Measurements from ENCODE around the gene OR5T2. TPM values are rescaled to one million over a fixed set of nuclear protein-coding genes. Genes with fewer than 3 reads are reported as not detected.

The OR5T2 gene
- total and polyA plus RNA-seq, 5 donors from 2014 or later = not detected

- DNase-seq (no peak), ATAC-seq (ENCODE audit: low read depth in 2 of 2) (no peak)
- H3K4me3 Mint-ChIP-seq = no peak overlapping the region
- no peaks in the 10 kb centered on the region for H3K27me3 Mint-ChIP-seq
- Histone ChIP-seq H3K27ac (ENCODE audit: insufficient read depth, low read length, poor library complexity, severe bottlenecking) (no peak overlapping the region), H3K36me3 (ENCODE audit: control insufficient read depth, insufficient read depth, low read length) (no peaks in the 10 kb centered on the region), H3K27me3 (ENCODE audit: control insufficient read depth, insufficient read depth, low read length) (no peaks in the 10 kb centered on the region), H3K4me1 (ENCODE audit: control insufficient read depth, insufficient read depth, low read length, poor library complexity, severe bottlenecking) (no peaks in the 10 kb centered on the region), H3K4me3 (ENCODE audit: low read depth, low read length) (no peak overlapping the region), H3K9me3 (ENCODE audit: control insufficient read depth in 2 of 2, low read length in 2 of 2) (no peaks in the 10 kb centered on the region)
- no peaks in the 10 kb centered on the region for H3K36me3 Mint-ChIP-seq
- H3K4me1 Mint-ChIP-seq = no peaks in the 10 kb centered on the region
- peaks cover 0 to 14% (median 6%) of the 10 kb centered on the region in 7 donors for H3K9me3 Mint-ChIP-seq
- H3K27ac Mint-ChIP-seq = no peak overlapping the region
Measured at GRCh38 chr11:56196705-56197104, 37.4 kb downstream of the OR5T2 start.

GRCh38 chr11:56188602-56189001 lies 45.5 kb downstream of the OR5T2 start:
- Mint-ChIP-seq H3K27me3 (no peaks in the 10 kb centered on the region), H3K4me3 (no peak overlapping the region), H3K4me1 (no peaks in the 10 kb centered on the region), H3K36me3 (no peaks in the 10 kb centered on the region), H3K9me3 (peaks cover 3 to 12% (median 7%) of the 10 kb centered on the region in 7 donors), H3K27ac (no peak overlapping the region)
- no peaks in the 10 kb centered on the region for H3K4me1 ChIP-seq (ENCODE audit: control insufficient read depth, insufficient read depth, low read length, poor library complexity, severe bottlenecking)
- H3K4me3 ChIP-seq (ENCODE audit: low read depth, low read length) = no peak overlapping the region
- H3K27ac ChIP-seq (ENCODE audit: insufficient read depth, low read length, poor library complexity, severe bottlenecking) = no peak overlapping the region
- DNase-seq (no peak), ATAC-seq (ENCODE audit: low read depth in 2 of 2) (no peak)
- H3K36me3 ChIP-seq (ENCODE audit: control insufficient read depth, insufficient read depth, low read length) = no peaks in the 10 kb centered on the region
- peaks cover 0 to 5% of the 10 kb centered on the region in 2 experiments for H3K9me3 ChIP-seq (ENCODE audit: control insufficient read depth in 2 of 2, low read length in 2 of 2)
- no peaks in the 10 kb centered on the region for H3K27me3 ChIP-seq (ENCODE audit: control insufficient read depth, insufficient read depth, low read length)

- Mint-ChIP-seq H3K27me3 (no peaks in the 10 kb centered on the region), H3K27ac (no peak overlapping the region), H3K4me3 (no peak overlapping the region), H3K4me1 (no peaks in the 10 kb centered on the region), H3K9me3 (peaks cover 5 to 14% (median 11%) of the 10 kb centered on the region in 7 donors), H3K36me3 (no peaks in the 10 kb centered on the region)
- H3K27ac ChIP-seq (ENCODE audit: insufficient read depth, low read length, poor library complexity, severe bottlenecking) = no peak overlapping the region
- no peaks in the 10 kb centered on the region for H3K4me1 ChIP-seq (ENCODE audit: control insufficient read depth, insufficient read depth, low read length, poor library complexity, severe bottlenecking)
- H3K36me3 ChIP-seq (ENCODE audit: control insufficient read depth, insufficient read depth, low read length) = no peaks in the 10 kb centered on the region
- no peaks in the 10 kb centered on the region for H3K27me3 ChIP-seq (ENCODE audit: control insufficient read depth, insufficient read depth, low read length)
- H3K4me3 ChIP-seq (ENCODE audit: low read depth, low read length) = no peak overlapping the region
- peaks cover 0 to 9% of the 10 kb centered on the region in 2 experiments for H3K9me3 ChIP-seq (ENCODE audit: control insufficient read depth in 2 of 2, low read length in 2 of 2)
- DNase-seq (no peak), ATAC-seq (ENCODE audit: low read depth in 2 of 2) (no peak)
Measured at GRCh38 chr11:56183459-56183858, 50.6 kb downstream of the OR5T2 start.

Other genes with a start within 250 kb of the OR5T2 start
- gene OR5F1, start 239.6 kb downstream of the OR5T2 start, total RNA-seq = not detected
- not detected for gene OR5F1, start 239.6 kb downstream of the OR5T2 start, polyA plus RNA-seq
- not detected for gene OR5AS1, start 206.6 kb downstream of the OR5T2 start, total RNA-seq
- not detected for gene OR5AS1, start 206.6 kb downstream of the OR5T2 start, polyA plus RNA-seq
- gene OR8I2, start 140.9 kb downstream of the OR5T2 start, total RNA-seq = not detected
- gene OR8I2, start 140.9 kb downstream of the OR5T2 start, polyA plus RNA-seq = not detected
- gene OR8H2, start 130.6 kb downstream of the OR5T2 start, total RNA-seq = not detected
- not detected for gene OR8H2, start 130.6 kb downstream of the OR5T2 start, polyA plus RNA-seq
- not detected for gene OR8H3, start 111.9 kb downstream of the OR5T2 start, total RNA-seq
- gene OR8H3, start 111.9 kb downstream of the OR5T2 start, polyA plus RNA-seq = not detected
- not detected for gene OR8J3, start 94.1 kb downstream of the OR5T2 start, total RNA-seq
- not detected for gene OR8J3, start 94.1 kb downstream of the OR5T2 start, polyA plus RNA-seq
- not detected for gene OR8K5, start 73.9 kb downstream of the OR5T2 start, total RNA-seq
- gene OR8K5, start 73.9 kb downstream of the OR5T2 start, polyA plus RNA-seq = not detected
- not detected for gene OR5J2, start 57.6 kb downstream of the OR5T2 start, total RNA-seq
- not detected for gene OR5J2, start 57.6 kb downstream of the OR5T2 start, polyA plus RNA-seq
- gene OR5T3, start 18.0 kb upstream of the OR5T2 start, total RNA-seq = not detected
- gene OR5T3, start 18.0 kb upstream of the OR5T2 start, polyA plus RNA-seq = not detected
- not detected for gene OR5T1, start 39.9 kb upstream of the OR5T2 start, total RNA-seq
- gene OR5T1, start 39.9 kb upstream of the OR5T2 start, polyA plus RNA-seq = not detected
- gene OR8H1, start 58.0 kb upstream of the OR5T2 start, total RNA-seq = not detected
- gene OR8H1, start 58.0 kb upstream of the OR5T2 start, polyA plus RNA-seq = not detected
- not detected for gene OR8K3, start 80.9 kb upstream of the OR5T2 start, total RNA-seq
- gene OR8K3, start 80.9 kb upstream of the OR5T2 start, polyA plus RNA-seq = not detected
- gene OR8K1, start 111.8 kb upstream of the OR5T2 start, total RNA-seq = not detected
- not detected for gene OR8K1, start 111.8 kb upstream of the OR5T2 start, polyA plus RNA-seq
- not detected for gene OR8J1, start 120.0 kb upstream of the OR5T2 start, total RNA-seq
- gene OR8J1, start 120.0 kb upstream of the OR5T2 start, polyA plus RNA-seq = not detected
- gene OR8U1, start 141.4 kb upstream of the OR5T2 start, total RNA-seq = not detected
- not detected for gene OR8U1, start 141.4 kb upstream of the OR5T2 start, polyA plus RNA-seq
- gene OR5AL1, start 178.4 kb upstream of the OR5T2 start, total RNA-seq = not detected
- gene OR5AL1, start 178.4 kb upstream of the OR5T2 start, polyA plus RNA-seq = not detected
- not detected for gene OR5M3, start 239.1 kb upstream of the OR5T2 start, total RNA-seq
- gene OR5M3, start 239.1 kb upstream of the OR5T2 start, polyA plus RNA-seq = not detected